Measurements from ENCODE around the gene ACSF3. TPM values are rescaled to one million over a fixed set of nuclear protein-coding genes. Genes with fewer than 3 reads are reported as not detected.

The ACSF3 gene
- total and polyA plus RNA-seq, 2 experiments from 2014 or later: 20.7 to 28.0 TPM

GRCh38 chr16:89168381-89169189 is 74.9 kb downstream of the ACSF3 start:
- no peak overlapping the region for H3K27ac ChIP-seq
- H3K79me2 ChIP-seq: no peaks in the 10 kb centered on the region
- 87% methylated on average over 22 of the region's 23 CpGs for WGBS (ENCODE audit: low lambda C conversion rate, missing lambda C conversion rate)
- H4K20me1 ChIP-seq (ENCODE audit: insufficient read depth, poor library complexity, severe bottlenecking): no peaks in the 10 kb centered on the region
- no peak for DNase-seq (ENCODE audit: low spot score)
- TF ChIP-seq EZH2 (IDR thresholded peaks at IDR 0.05; ENCODE audit: borderline replicate concordance): no peak
- TF ChIP-seq, protein P1, sequence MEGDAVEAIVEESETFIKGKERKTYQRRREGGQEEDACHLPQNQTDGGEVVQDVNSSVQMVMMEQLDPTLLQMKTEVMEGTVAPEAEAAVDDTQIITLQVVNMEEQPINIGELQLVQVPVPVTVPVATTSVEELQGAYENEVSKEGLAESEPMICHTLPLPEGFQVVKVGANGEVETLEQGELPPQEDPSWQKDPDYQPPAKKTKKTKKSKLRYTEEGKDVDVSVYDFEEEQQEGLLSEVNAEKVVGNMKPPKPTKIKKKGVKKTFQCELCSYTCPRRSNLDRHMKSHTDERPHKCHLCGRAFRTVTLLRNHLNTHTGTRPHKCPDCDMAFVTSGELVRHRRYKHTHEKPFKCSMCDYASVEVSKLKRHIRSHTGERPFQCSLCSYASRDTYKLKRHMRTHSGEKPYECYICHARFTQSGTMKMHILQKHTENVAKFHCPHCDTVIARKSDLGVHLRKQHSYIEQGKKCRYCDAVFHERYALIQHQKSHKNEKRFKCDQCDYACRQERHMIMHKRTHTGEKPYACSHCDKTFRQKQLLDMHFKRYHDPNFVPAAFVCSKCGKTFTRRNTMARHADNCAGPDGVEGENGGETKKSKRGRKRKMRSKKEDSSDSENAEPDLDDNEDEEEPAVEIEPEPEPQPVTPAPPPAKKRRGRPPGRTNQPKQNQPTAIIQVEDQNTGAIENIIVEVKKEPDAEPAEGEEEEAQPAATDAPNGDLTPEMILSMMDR (IDR thresholded peaks at IDR 0.05; ENCODE audit: poor library complexity): no peak
- no peak for TF ChIP-seq EZH2phosphoT487 (IDR thresholded peaks at IDR 0.05; ENCODE audit: low read depth, severe bottlenecking, unreplicated experiment)
- peaks cover 21% of the 10 kb centered on the region for H3K4me1 ChIP-seq (ENCODE audit: insufficient read depth)
- H3K4me2 ChIP-seq: no peak overlapping the region
- no peaks in the 10 kb centered on the region for H3K27me3 ChIP-seq
- no peak overlapping the region for H3K4me3 ChIP-seq
- no peaks in the 10 kb centered on the region for H3K9me2 ChIP-seq (replicated peaks; ENCODE audit: insufficient read depth)
- no peaks in the 10 kb centered on the region for H3K9me3 ChIP-seq (ENCODE audit: low read depth)
- H2AFZ ChIP-seq: no peak overlapping the region
- no peaks in the 10 kb centered on the region for H3K36me3 ChIP-seq (replicated peaks; ENCODE audit: insufficient read depth, low read depth)

- no peaks in the 10 kb centered on the region for H3K79me2 ChIP-seq
- H3K36me3 ChIP-seq (replicated peaks; ENCODE audit: insufficient read depth, low read depth): no peaks in the 10 kb centered on the region
- TF ChIP-seq, protein P1 (IDR thresholded peaks at IDR 0.05; ENCODE audit: poor library complexity): no peak
- TF ChIP-seq EZH2 (IDR thresholded peaks at IDR 0.05; ENCODE audit: borderline replicate concordance) (no peak), EZH2phosphoT487 (IDR thresholded peaks at IDR 0.05; ENCODE audit: low read depth, severe bottlenecking, unreplicated experiment) (no peak)
- no peak overlapping the region for H3K27ac ChIP-seq
- H3K9me2 ChIP-seq (replicated peaks; ENCODE audit: insufficient read depth): no peaks in the 10 kb centered on the region
- H3K4me1 ChIP-seq (ENCODE audit: insufficient read depth): peaks cover 21% of the 10 kb centered on the region
- H3K27me3 ChIP-seq: no peaks in the 10 kb centered on the region
- H3K4me3 ChIP-seq: no peak overlapping the region
- H2AFZ ChIP-seq: no peak overlapping the region
- H4K20me1 ChIP-seq (ENCODE audit: insufficient read depth, poor library complexity, severe bottlenecking): no peaks in the 10 kb centered on the region
- H3K4me2 ChIP-seq: no peak overlapping the region
- 92% methylated on average over 13 of the region's 14 CpGs for WGBS (ENCODE audit: low lambda C conversion rate, missing lambda C conversion rate)
- no peak for DNase-seq (ENCODE audit: low spot score)
- H3K9me3 ChIP-seq (ENCODE audit: low read depth): no peaks in the 10 kb centered on the region
Observed at GRCh38 chr16:89169778-89170177, 76.1 kb downstream of the ACSF3 start.

DNA sequence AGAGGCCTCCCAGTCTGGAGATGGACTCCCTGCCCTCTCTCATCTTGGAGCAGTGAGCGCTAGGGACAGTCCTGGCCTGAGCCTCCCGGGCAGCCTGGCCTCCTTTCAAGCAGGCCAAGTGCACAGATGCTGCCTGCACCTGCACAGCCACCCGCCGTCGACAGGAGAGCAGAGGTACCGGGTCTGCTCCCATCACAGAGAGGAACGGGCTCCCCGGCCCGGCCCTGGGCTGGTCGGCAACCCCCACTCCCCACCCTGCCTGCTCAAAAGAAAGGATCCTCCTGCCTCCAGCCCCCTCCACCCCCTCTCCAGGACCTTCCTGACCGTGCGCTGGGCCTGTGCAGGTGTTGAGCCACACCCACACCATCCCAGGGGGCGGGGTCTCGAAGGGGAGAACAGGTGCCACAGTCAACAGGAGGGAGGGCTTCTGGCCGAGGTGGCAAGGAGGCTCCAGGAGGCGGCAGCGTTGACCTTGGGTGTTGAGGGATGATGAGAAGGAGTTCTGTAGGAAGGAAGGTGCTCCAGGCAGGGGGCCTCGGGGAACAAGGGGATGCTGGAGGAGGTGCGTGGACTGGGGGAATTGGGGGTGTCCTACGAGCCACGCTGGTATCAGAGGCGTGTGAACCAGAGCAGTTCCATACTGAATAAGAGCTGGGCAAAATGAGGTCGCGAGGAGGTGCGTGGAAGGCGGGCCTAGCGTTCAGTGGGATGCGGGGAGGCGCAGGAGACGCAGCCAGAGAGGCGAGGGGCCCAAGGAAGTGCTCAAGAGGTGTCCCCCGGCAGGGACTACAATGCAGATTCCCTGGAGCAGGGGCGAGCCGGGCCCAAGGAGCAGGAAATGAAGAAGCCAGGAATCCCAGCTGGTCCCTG is 76.9 kb downstream of the ACSF3 start:
- Histone ChIP-seq H3K4me2 (peak overlapping the region; percentile 86), H3K27me3 (no peaks in the 10 kb centered on the region)

More for the DNA sequence above, 76.9 kb downstream of the ACSF3 start:
- H3K79me2 ChIP-seq: no peaks in the 10 kb centered on the region
- TF ChIP-seq EZH2 (IDR thresholded peaks at IDR 0.05; ENCODE audit: borderline replicate concordance) (no peak), EZH2phosphoT487 (IDR thresholded peaks at IDR 0.05; ENCODE audit: low read depth, severe bottlenecking, unreplicated experiment) (no peak)
- TF ChIP-seq, protein P1 (IDR thresholded peaks at IDR 0.05; ENCODE audit: poor library complexity): peak; percentile 9
- peak; percentile 67 for DNase-seq (ENCODE audit: low spot score)
- H3K36me3 ChIP-seq (replicated peaks; ENCODE audit: insufficient read depth, low read depth): no peaks in the 10 kb centered on the region
- H3K4me3 ChIP-seq: no peak overlapping the region
- WGBS (ENCODE audit: low lambda C conversion rate, missing lambda C conversion rate): 21% methylated on average over 23 of the region's 34 CpGs
- no peak overlapping the region for H2AFZ ChIP-seq
- H3K27ac ChIP-seq: no peak overlapping the region
- H3K9me3 ChIP-seq (ENCODE audit: low read depth): no peaks in the 10 kb centered on the region
- no peaks in the 10 kb centered on the region for H4K20me1 ChIP-seq (ENCODE audit: insufficient read depth, poor library complexity, severe bottlenecking)
- H3K9me2 ChIP-seq (replicated peaks; ENCODE audit: insufficient read depth): no peaks in the 10 kb centered on the region
- peaks cover 21% of the 10 kb centered on the region for H3K4me1 ChIP-seq (ENCODE audit: insufficient read depth)

Data from hepatocyte (in vitro differentiated cells).